Erythroblast (primary cell): ENCODE measurements around the gene RIGI.

Source experiments
- GATA1 ChIP-seq: IDR thresholded peaks from 2 replicates; pipeline ENCODE4 v1.6.1; 2011; ENCODE audit warnings: low read depth, mild to moderate bottlenecking, control low read depth, low read length, moderate library complexity
- POLR2A ChIP-seq: IDR thresholded peaks from 2 replicates; pipeline ENCODE4 v1.6.1; 2011; ENCODE audit warnings: mild to moderate bottlenecking, low read length

GRCh38 chr9:32550562-32551275 is 24.7 kb upstream of the RIGI start:
- TF ChIP-seq POLR2A (no peak), GATA1 (no peak)
